RWPE2 (cell line): ENCODE data around the gene HSP90AB1.

Experiments used
- ATAC-seq: fragments of 200-7000 bp; cut with Tn5 transposase; 3 replicates; pipeline ENCODE4 v1.9.1; 2021; ENCODE audit warnings: low read depth
- DNase-seq: peaks from one replicate; pipeline ENCODE4 v3.0.0-alpha.2; 2020; ENCODE audit warnings: low spot score
- H3K27ac ChIP-seq: fragments of 450-650 bp; 2 replicates; pipeline ENCODE4 v1.5.1; 2017; ENCODE audit warnings: mild to moderate bottlenecking; ENCODE audit not compliant: poor library complexity, severe bottlenecking
- H3K27me3 ChIP-seq: fragments of 250-450 bp; sonication (Bioruptor Pico); 2 replicates; pipeline ENCODE4 v1.5.1; 2021; ENCODE audit warnings: mild to moderate bottlenecking, moderate library complexity; ENCODE audit not compliant: insufficient read depth, poor library complexity, severe bottlenecking
- H3K36me3 ChIP-seq: fragments of 250-450 bp; sonication (Bioruptor Pico); 2 replicates; pipeline ENCODE4 v1.5.1; 2020; ENCODE audit warnings: low read depth, mild to moderate bottlenecking, moderate library complexity
- H3K4me1 ChIP-seq: fragments of 250-450 bp; sonication (Bioruptor Pico); 2 replicates; pipeline ENCODE4 v1.5.1; 2021; ENCODE audit warnings: mild to moderate bottlenecking, moderate library complexity; ENCODE audit not compliant: insufficient read depth, poor library complexity, severe bottlenecking
- H3K4me3 ChIP-seq: fragments of 250-450 bp; sonication (Bioruptor Pico); 2 replicates; pipeline ENCODE4 v1.5.1; 2021; ENCODE audit warnings: mild to moderate bottlenecking, moderate library complexity; ENCODE audit not compliant: severe bottlenecking
- H3K9me3 ChIP-seq: fragments of 250-450 bp; sonication (Bioruptor Pico); 2 replicates; pipeline ENCODE4 v1.5.1; 2021; ENCODE audit warnings: mild to moderate bottlenecking, moderate library complexity; ENCODE audit not compliant: severe bottlenecking
- TF ChIP-seq, protein P1 (sequence below): fragments of 450-650 bp; IDR thresholded peaks from one replicate; pipeline ENCODE4 v1.5.1; 2017; ENCODE audit warnings: mild to moderate bottlenecking, moderate library complexity; ENCODE audit not compliant: poor library complexity, severe bottlenecking

The HSP90AB1 gene

DNA sequence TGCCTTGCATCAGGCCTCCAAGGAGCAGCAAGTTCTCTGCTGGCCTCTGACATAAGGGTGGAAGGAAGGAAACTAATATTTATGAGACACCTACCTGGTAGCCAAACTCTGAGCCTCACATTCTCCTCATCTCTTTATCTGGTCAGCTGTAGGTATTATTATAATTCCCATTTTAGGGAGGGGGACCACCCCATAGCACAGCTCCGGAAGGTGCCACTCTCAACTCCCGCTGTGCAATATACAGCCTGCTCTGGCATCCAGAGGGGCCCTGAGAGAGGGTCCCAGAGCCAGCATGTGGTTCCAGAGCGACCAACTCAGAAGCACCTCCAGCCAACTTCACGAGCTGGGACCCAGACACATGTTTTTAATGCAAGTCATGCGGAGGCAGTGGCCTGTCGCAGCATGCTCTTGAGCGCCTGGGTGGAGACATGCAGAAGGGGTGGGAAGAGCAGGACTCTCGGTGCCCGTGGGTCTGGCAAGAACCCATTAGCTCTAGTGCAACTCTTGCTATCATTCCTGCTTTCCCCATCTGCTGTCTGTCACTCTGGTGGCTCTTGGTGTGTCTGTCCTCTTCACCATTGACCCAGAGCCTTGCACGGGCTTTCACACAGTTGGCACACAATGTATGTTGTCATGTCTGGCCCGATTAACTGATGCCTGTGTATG, 45.1 kb upstream of the HSP90AB1 start:
- no peaks in the 10 kb centered on the region for H3K9me3 ChIP-seq
- DNase-seq: no peak
- TF ChIP-seq, protein P1, sequence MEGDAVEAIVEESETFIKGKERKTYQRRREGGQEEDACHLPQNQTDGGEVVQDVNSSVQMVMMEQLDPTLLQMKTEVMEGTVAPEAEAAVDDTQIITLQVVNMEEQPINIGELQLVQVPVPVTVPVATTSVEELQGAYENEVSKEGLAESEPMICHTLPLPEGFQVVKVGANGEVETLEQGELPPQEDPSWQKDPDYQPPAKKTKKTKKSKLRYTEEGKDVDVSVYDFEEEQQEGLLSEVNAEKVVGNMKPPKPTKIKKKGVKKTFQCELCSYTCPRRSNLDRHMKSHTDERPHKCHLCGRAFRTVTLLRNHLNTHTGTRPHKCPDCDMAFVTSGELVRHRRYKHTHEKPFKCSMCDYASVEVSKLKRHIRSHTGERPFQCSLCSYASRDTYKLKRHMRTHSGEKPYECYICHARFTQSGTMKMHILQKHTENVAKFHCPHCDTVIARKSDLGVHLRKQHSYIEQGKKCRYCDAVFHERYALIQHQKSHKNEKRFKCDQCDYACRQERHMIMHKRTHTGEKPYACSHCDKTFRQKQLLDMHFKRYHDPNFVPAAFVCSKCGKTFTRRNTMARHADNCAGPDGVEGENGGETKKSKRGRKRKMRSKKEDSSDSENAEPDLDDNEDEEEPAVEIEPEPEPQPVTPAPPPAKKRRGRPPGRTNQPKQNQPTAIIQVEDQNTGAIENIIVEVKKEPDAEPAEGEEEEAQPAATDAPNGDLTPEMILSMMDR: no peak
- peak overlapping the region; percentile 29 for H3K27ac ChIP-seq
- peaks cover 20% of the 10 kb centered on the region for H3K4me1 ChIP-seq
- ATAC-seq: peak; percentile 71
- no peaks in the 10 kb centered on the region for H3K36me3 ChIP-seq
- no peaks in the 10 kb centered on the region for H3K27me3 ChIP-seq
- H3K4me3 ChIP-seq: no peak overlapping the region

DNA sequence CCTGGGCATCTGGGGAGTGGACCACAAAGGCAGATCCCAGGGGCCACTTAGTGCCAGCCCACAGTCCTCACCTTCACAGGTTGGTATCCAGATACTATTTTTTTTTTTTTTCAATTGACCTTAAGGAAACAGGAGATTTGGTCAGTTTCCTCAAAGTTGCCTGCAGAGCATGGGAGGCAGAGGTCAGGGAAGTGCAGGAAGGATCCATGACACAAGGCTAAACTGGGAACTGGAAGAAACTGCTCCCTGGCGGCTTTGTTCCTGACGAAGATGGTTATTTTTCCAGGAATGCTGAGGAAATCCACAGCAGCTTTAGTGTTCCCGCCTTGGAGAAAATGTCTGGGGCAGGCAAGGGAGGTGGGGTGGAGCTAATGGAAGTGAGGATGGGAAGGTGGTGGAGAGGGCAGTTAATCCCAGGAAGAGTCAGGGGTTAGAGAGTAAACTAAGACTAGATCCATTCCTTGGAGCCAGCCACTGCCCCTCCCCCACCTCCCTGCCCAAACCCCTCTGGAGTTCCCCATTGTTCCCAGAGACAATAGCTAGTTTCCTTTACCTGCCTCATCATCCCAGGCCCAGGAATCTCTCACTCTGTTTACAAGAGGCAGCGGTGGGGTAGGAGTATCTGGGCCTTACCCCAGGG, 44.4 kb upstream of the HSP90AB1 start:
- no peak overlapping the region for H3K4me3 ChIP-seq
- H3K9me3 ChIP-seq: no peaks in the 10 kb centered on the region
- H3K4me1 ChIP-seq: peaks cover 20% of the 10 kb centered on the region
- ATAC-seq: no peak
- no peak overlapping the region for H3K27ac ChIP-seq
- DNase-seq: no peak
- TF ChIP-seq, protein P1: no peak
- no peaks in the 10 kb centered on the region for H3K27me3 ChIP-seq
- H3K36me3 ChIP-seq: no peaks in the 10 kb centered on the region

- Histone ChIP-seq H3K27ac (no peak overlapping the region), H3K4me3 (no peak overlapping the region), H3K4me1 (peaks cover 20% of the 10 kb centered on the region), H3K27me3 (no peaks in the 10 kb centered on the region), H3K36me3 (no peaks in the 10 kb centered on the region), H3K9me3 (no peaks in the 10 kb centered on the region)
- ATAC-seq (no peak), DNase-seq (no peak)
- TF ChIP-seq, protein P1: no peak
These were observed 43.7 kb upstream of the HSP90AB1 start for GRCh38 chr6:44202972-44203750.

DNA sequence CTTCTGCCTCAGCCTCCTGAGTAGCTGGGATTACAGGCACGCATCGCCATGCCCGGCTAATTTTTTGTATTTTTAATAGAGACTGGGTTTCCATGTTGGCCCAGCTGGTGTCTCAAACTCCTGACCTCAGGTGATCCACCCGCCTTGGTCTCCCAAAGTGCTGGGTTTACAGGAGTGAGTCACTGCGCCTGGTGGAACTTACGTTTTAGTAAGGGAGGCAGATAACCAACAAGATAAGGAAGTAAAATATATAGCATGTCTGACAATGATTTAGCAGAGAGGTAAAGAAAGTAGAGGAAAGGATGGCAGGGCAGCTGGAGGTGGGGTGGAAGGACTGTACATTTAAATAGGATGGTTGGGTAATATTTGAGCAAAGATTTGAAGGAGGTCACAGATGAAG, 42.9 kb upstream of the HSP90AB1 start:
- no peaks in the 10 kb centered on the region for H3K27me3 ChIP-seq
- TF ChIP-seq, protein P1: no peak
- peaks cover 20% of the 10 kb centered on the region for H3K4me1 ChIP-seq
- H3K36me3 ChIP-seq: no peaks in the 10 kb centered on the region
- DNase-seq (no peak), ATAC-seq (no peak)
- H3K9me3 ChIP-seq: no peaks in the 10 kb centered on the region
- no peak overlapping the region for H3K4me3 ChIP-seq
- no peak overlapping the region for H3K27ac ChIP-seq
